ENCODE results near the gene DQX1. TPM values are rescaled to one million over a fixed set of nuclear protein-coding genes. Genes with fewer than 3 reads are reported as not detected.

DQX1 gene
- total RNA-seq, 6 experiments from 2014 or later: 0.14 to 0.40 TPM; not detected in 4

- peaks cover 19% of the 10 kb centered on the region for H3K27me3 Mint-ChIP-seq (ENCODE audit: insufficient read depth)
- H3K27ac Mint-ChIP-seq: no peak overlapping the region
- DNase-seq: no peak
- H3K36me3 Mint-ChIP-seq (ENCODE audit: low read depth): peaks cover 12% of the 10 kb centered on the region
- peak overlapping the region; percentile 88; the same call in 1 of the 2 replicates for H3K4me3 Mint-ChIP-seq
- no peaks in the 10 kb centered on the region for H3K9me3 Mint-ChIP-seq
- H3K4me1 Mint-ChIP-seq (ENCODE audit: low read depth): peaks cover 37% of the 10 kb centered on the region
- TF ChIP-seq, protein P1, sequence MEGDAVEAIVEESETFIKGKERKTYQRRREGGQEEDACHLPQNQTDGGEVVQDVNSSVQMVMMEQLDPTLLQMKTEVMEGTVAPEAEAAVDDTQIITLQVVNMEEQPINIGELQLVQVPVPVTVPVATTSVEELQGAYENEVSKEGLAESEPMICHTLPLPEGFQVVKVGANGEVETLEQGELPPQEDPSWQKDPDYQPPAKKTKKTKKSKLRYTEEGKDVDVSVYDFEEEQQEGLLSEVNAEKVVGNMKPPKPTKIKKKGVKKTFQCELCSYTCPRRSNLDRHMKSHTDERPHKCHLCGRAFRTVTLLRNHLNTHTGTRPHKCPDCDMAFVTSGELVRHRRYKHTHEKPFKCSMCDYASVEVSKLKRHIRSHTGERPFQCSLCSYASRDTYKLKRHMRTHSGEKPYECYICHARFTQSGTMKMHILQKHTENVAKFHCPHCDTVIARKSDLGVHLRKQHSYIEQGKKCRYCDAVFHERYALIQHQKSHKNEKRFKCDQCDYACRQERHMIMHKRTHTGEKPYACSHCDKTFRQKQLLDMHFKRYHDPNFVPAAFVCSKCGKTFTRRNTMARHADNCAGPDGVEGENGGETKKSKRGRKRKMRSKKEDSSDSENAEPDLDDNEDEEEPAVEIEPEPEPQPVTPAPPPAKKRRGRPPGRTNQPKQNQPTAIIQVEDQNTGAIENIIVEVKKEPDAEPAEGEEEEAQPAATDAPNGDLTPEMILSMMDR (IDR thresholded peaks at IDR 0.05): no peak
Measured at GRCh38 chr2:74499940-74500577, 26.0 kb downstream of the DQX1 start.

- 0 out of 2 replicates have a peak within 1 kb of the TSS, but pooled peaks have one; percentile 37 for H3K27ac Mint-ChIP-seq
- H3K36me3 Mint-ChIP-seq (ENCODE audit: low read depth): peaks cover 6% of the 10 kb centered on the region
- peaks cover 19% of the 10 kb centered on the region for H3K27me3 Mint-ChIP-seq (ENCODE audit: insufficient read depth)
- peak within 1 kb of the TSS; percentile 88 for H3K4me3 Mint-ChIP-seq
- H3K9me3 Mint-ChIP-seq: no peaks in the 10 kb centered on the region
- no peak for DNase-seq
- TF ChIP-seq, protein P1 (IDR thresholded peaks at IDR 0.05): no peak
- H3K4me1 Mint-ChIP-seq (ENCODE audit: low read depth): peaks cover 31% of the 10 kb centered on the region
Measured at GRCh38 chr2:74499267-74499939, 26.6 kb downstream of the DQX1 start, which contains the start of gene LBX2. Gene LBX2 (minus strand): TSS chr2:74499603. CDS start chr2:74499537, 66 bp downstream.

GRCh38 chr2:74498500-74499266 is 27.3 kb downstream of the DQX1 start:
- no peak for DNase-seq
- Mint-ChIP-seq H3K27me3 (ENCODE audit: insufficient read depth) (peaks cover 19% of the 10 kb centered on the region), H3K4me3 (peak overlapping the region; percentile 88), H3K27ac (0 out of 2 replicates have a peak overlapping the region, but pooled peaks have one; percentile 37), H3K9me3 (no peaks in the 10 kb centered on the region), H3K36me3 (ENCODE audit: low read depth) (peaks cover 8% of the 10 kb centered on the region), H3K4me1 (ENCODE audit: low read depth) (peaks cover 30% of the 10 kb centered on the region)
- TF ChIP-seq, protein P1 (IDR thresholded peaks at IDR 0.05): no peak

DNA sequence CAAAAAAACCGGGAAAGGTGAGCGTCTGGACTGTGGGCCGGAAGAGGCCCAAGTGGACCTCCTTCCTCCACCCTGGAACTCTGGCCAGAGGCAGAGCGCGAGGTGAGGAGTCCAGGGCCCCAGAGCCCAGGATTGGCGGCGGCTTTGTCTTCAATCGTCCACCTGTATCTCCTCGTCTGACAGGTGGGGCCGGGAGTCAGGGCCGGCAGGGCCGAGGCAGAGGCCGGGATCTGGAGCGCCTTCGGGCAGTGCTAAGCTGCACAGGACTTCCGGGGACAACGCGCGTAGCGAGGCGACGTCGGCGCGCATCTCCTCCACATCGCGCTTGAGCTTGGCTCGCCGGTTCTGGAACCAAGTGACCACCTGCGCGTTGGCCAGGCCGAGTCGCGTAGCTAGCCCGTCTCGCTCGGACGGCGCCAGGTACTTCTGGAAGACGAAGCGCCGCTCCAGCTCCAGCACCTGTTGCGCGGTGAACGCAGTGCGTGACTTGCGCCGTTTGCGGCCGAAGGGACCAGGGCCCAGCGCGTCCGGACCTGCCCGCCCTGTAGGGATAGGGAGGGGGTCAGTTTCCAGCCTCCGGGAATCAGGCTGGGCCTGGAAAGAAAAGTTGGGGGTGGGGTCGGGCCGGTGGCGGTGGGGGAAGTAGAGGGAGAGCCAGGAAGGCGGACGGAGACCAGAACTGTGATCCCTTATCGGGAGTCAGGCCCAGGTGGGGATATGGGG is 28.1 kb downstream of the DQX1 start:
- DNase-seq: no peak
- Mint-ChIP-seq H3K4me3 (peak overlapping the region; percentile 88), H3K27me3 (ENCODE audit: insufficient read depth) (peaks cover 17% of the 10 kb centered on the region), H3K27ac (no peak overlapping the region), H3K36me3 (ENCODE audit: low read depth) (peaks cover 13% of the 10 kb centered on the region), H3K9me3 (no peaks in the 10 kb centered on the region), H3K4me1 (ENCODE audit: low read depth) (peaks cover 31% of the 10 kb centered on the region)
- TF ChIP-seq, protein P1 (IDR thresholded peaks at IDR 0.05): no peak
